Suppressor macrophage treated with lipopolysaccharide for 1 hour (primary cell): ENCODE measurements around the gene FBF1.

Experiments
- DNase-seq, 3 donors: peaks; one replicate each; pipeline ENCODE4 v3.0.0-alpha.2; 2020 to 2022

Gene FBF1

GRCh38 chr17:75945211-75945610 is 4.4 kb upstream of the FBF1 start:
- DNase-seq, result no peak

- DNase-seq, result peak in 1 of 3 donors; percentile 8
These were observed 2.6 kb upstream of the FBF1 start for GRCh38 chr17:75943491-75943890.

GRCh38 chr17:75942473-75942872 is 1.6 kb upstream of the FBF1 start:
- DNase-seq, result no peak

- no peak for DNase-seq
These were observed 589 bp upstream of the FBF1 start for GRCh38 chr17:75941442-75941819.

- DNase-seq, result no peak
These were observed 3.2 kb downstream of the FBF1 start for GRCh38 chr17:75937652-75938051.

GRCh38 chr17:75933808-75934207 is 7.0 kb downstream of the FBF1 start:
- DNase-seq, result no peak

- no peak for DNase-seq
These were observed 8.0 kb downstream of the FBF1 start for GRCh38 chr17:75932852-75933251.

GRCh38 chr17:75931062-75931461 is 9.8 kb downstream of the FBF1 start:
- DNase-seq, result no peak

GRCh38 chr17:75927286-75927922 is 13.4 kb downstream of the FBF1 start:
- peak; percentile 26 to 59 (median 44) for DNase-seq

GRCh38 chr17:75926456-75926855 is 14.4 kb downstream of the FBF1 start:
- no peak for DNase-seq

GRCh38 chr17:75925912-75926311 is 14.9 kb downstream of the FBF1 start:
- DNase-seq, result no peak

GRCh38 chr17:75925103-75925502 is 15.7 kb downstream of the FBF1 start:
- DNase-seq, result no peak

- no peak for DNase-seq
These were observed 17.6 kb downstream of the FBF1 start for GRCh38 chr17:75922963-75923874.

- DNase-seq, result no peak
These were observed 18.5 kb downstream of the FBF1 start for GRCh38 chr17:75922173-75922961.

- no peak for DNase-seq
These were observed 19.2 kb downstream of the FBF1 start for GRCh38 chr17:75921596-75921995.

GRCh38 chr17:75920045-75920560 is 20.7 kb downstream of the FBF1 start:
- DNase-seq, result no peak

- no peak for DNase-seq
These were observed 21.2 kb downstream of the FBF1 start for GRCh38 chr17:75919611-75920010.

GRCh38 chr17:75917917-75918445 is 22.9 kb downstream of the FBF1 start:
- DNase-seq, result no peak

GRCh38 chr17:75917141-75917916 is 23.5 kb downstream of the FBF1 start:
- no peak for DNase-seq

- no peak for DNase-seq
These were observed 25.6 kb downstream of the FBF1 start for GRCh38 chr17:75915268-75915667.

GRCh38 chr17:75914643-75915267 is 26.1 kb downstream of the FBF1 start:
- DNase-seq, result no peak
